ENCODE measurements around the gene ATP8B3.

Gene ATP8B3

GRCh38 chr19:1827566-1828278 lies 15.6 kb upstream of the ATP8B3 start:
- H3K9ac ChIP-seq (ENCODE audit: low read depth, low read length): no peak overlapping the region
- no peaks in the 10 kb centered on the region for H3K27me3 ChIP-seq (ENCODE audit: control insufficient read depth, insufficient read depth, low read length)
- no peak overlapping the region for H3K4me3 ChIP-seq (ENCODE audit: low read length)
- H3K36me3 ChIP-seq (ENCODE audit: insufficient read depth, low read length): peaks cover 33% of the 10 kb centered on the region
- peaks cover 9% of the 10 kb centered on the region for H3K4me1 ChIP-seq (ENCODE audit: control insufficient read depth, insufficient read depth, low read length)
- H3K4me2 ChIP-seq (ENCODE audit: low read length): no peak overlapping the region
- H3K9me3 ChIP-seq (replicated peaks; ENCODE audit: low read length): no peaks in the 10 kb centered on the region

GRCh38 chr19:1826557-1827521 lies 14.8 kb upstream of the ATP8B3 start:
- no peaks in the 10 kb centered on the region for H3K27me3 ChIP-seq (ENCODE audit: control insufficient read depth, insufficient read depth, low read length)
- H3K36me3 ChIP-seq (ENCODE audit: insufficient read depth, low read length): peaks cover 40% of the 10 kb centered on the region
- no peak overlapping the region for H3K4me3 ChIP-seq (ENCODE audit: low read length)
- no peaks in the 10 kb centered on the region for H3K9me3 ChIP-seq (replicated peaks; ENCODE audit: low read length)
- no peak overlapping the region for H3K9ac ChIP-seq (ENCODE audit: low read depth, low read length)
- H3K4me1 ChIP-seq (ENCODE audit: control insufficient read depth, insufficient read depth, low read length): peaks cover 9% of the 10 kb centered on the region
- no peak overlapping the region for H3K4me2 ChIP-seq (ENCODE audit: low read length)

- H3K4me2 ChIP-seq (ENCODE audit: low read length): no peak overlapping the region
- H3K4me3 ChIP-seq (ENCODE audit: low read length): no peak overlapping the region
- H3K36me3 ChIP-seq (ENCODE audit: insufficient read depth, low read length): peaks cover 43% of the 10 kb centered on the region
- H3K27me3 ChIP-seq (ENCODE audit: control insufficient read depth, insufficient read depth, low read length): no peaks in the 10 kb centered on the region
- H3K4me1 ChIP-seq (ENCODE audit: control insufficient read depth, insufficient read depth, low read length): peaks cover 9% of the 10 kb centered on the region
- no peak overlapping the region for H3K9ac ChIP-seq (ENCODE audit: low read depth, low read length)
- no peaks in the 10 kb centered on the region for H3K9me3 ChIP-seq (replicated peaks; ENCODE audit: low read length)
These were observed 14.0 kb upstream of the ATP8B3 start for GRCh38 chr19:1825909-1826556.

- Histone ChIP-seq H3K9ac (ENCODE audit: low read depth, low read length) (no peak overlapping the region), H3K27me3 (ENCODE audit: control insufficient read depth, insufficient read depth, low read length) (no peaks in the 10 kb centered on the region), H3K4me2 (ENCODE audit: low read length) (no peak overlapping the region), H3K9me3 (replicated peaks; ENCODE audit: low read length) (no peaks in the 10 kb centered on the region), H3K36me3 (ENCODE audit: insufficient read depth, low read length) (peaks cover 37% of the 10 kb centered on the region), H3K4me1 (ENCODE audit: control insufficient read depth, insufficient read depth, low read length) (peaks cover 9% of the 10 kb centered on the region), H3K4me3 (ENCODE audit: low read length) (no peak overlapping the region)
These were observed 12.2 kb upstream of the ATP8B3 start for GRCh38 chr19:1824252-1824622.

GRCh38 chr19:1823539-1824251 lies 11.6 kb upstream of the ATP8B3 start:
- H3K4me1 ChIP-seq (ENCODE audit: control insufficient read depth, insufficient read depth, low read length): peaks cover 9% of the 10 kb centered on the region
- H3K9ac ChIP-seq (ENCODE audit: low read depth, low read length): no peak overlapping the region
- H3K4me2 ChIP-seq (ENCODE audit: low read length): no peak overlapping the region
- no peaks in the 10 kb centered on the region for H3K27me3 ChIP-seq (ENCODE audit: control insufficient read depth, insufficient read depth, low read length)
- no peak overlapping the region for H3K4me3 ChIP-seq (ENCODE audit: low read length)
- no peaks in the 10 kb centered on the region for H3K9me3 ChIP-seq (replicated peaks; ENCODE audit: low read length)
- H3K36me3 ChIP-seq (ENCODE audit: insufficient read depth, low read length): peaks cover 37% of the 10 kb centered on the region

GRCh38 chr19:1823020-1823419 lies 10.9 kb upstream of the ATP8B3 start:
- Histone ChIP-seq H3K9ac (ENCODE audit: low read depth, low read length) (no peak overlapping the region), H3K27me3 (ENCODE audit: control insufficient read depth, insufficient read depth, low read length) (no peaks in the 10 kb centered on the region), H3K4me3 (ENCODE audit: low read length) (no peak overlapping the region), H3K4me2 (ENCODE audit: low read length) (no peak overlapping the region), H3K9me3 (replicated peaks; ENCODE audit: low read length) (no peaks in the 10 kb centered on the region), H3K36me3 (ENCODE audit: insufficient read depth, low read length) (peaks cover 41% of the 10 kb centered on the region), H3K4me1 (ENCODE audit: control insufficient read depth, insufficient read depth, low read length) (peaks cover 9% of the 10 kb centered on the region)

- no peak overlapping the region for H3K4me2 ChIP-seq (ENCODE audit: low read length)
- H3K4me1 ChIP-seq (ENCODE audit: control insufficient read depth, insufficient read depth, low read length): peaks cover 9% of the 10 kb centered on the region
- H3K9ac ChIP-seq (ENCODE audit: low read depth, low read length): no peak overlapping the region
- no peak overlapping the region for H3K4me3 ChIP-seq (ENCODE audit: low read length)
- H3K36me3 ChIP-seq (ENCODE audit: insufficient read depth, low read length): peaks cover 45% of the 10 kb centered on the region
- H3K27me3 ChIP-seq (ENCODE audit: control insufficient read depth, insufficient read depth, low read length): no peaks in the 10 kb centered on the region
- no peaks in the 10 kb centered on the region for H3K9me3 ChIP-seq (replicated peaks; ENCODE audit: low read length)
These were observed 10.1 kb upstream of the ATP8B3 start for GRCh38 chr19:1822210-1822609.

GRCh38 chr19:1819341-1820255 lies 7.5 kb upstream of the ATP8B3 start:
- Histone ChIP-seq H3K36me3 (ENCODE audit: insufficient read depth, low read length) (peaks cover 57% of the 10 kb centered on the region), H3K4me3 (ENCODE audit: low read length) (no peak overlapping the region), H3K4me2 (ENCODE audit: low read length) (no peak overlapping the region), H3K9ac (ENCODE audit: low read depth, low read length) (no peak overlapping the region), H3K27me3 (ENCODE audit: control insufficient read depth, insufficient read depth, low read length) (no peaks in the 10 kb centered on the region), H3K4me1 (ENCODE audit: control insufficient read depth, insufficient read depth, low read length) (no peaks in the 10 kb centered on the region), H3K9me3 (replicated peaks; ENCODE audit: low read length) (no peaks in the 10 kb centered on the region)

GRCh38 chr19:1818549-1819195 lies 6.6 kb upstream of the ATP8B3 start:
- H3K4me3 ChIP-seq (ENCODE audit: low read length): no peak overlapping the region
- no peak overlapping the region for H3K4me2 ChIP-seq (ENCODE audit: low read length)
- H3K9me3 ChIP-seq (replicated peaks; ENCODE audit: low read length): no peaks in the 10 kb centered on the region
- peaks cover 51% of the 10 kb centered on the region for H3K36me3 ChIP-seq (ENCODE audit: insufficient read depth, low read length)
- no peak overlapping the region for H3K9ac ChIP-seq (ENCODE audit: low read depth, low read length)
- H3K4me1 ChIP-seq (ENCODE audit: control insufficient read depth, insufficient read depth, low read length): no peaks in the 10 kb centered on the region
- no peaks in the 10 kb centered on the region for H3K27me3 ChIP-seq (ENCODE audit: control insufficient read depth, insufficient read depth, low read length)

GRCh38 chr19:1817553-1818179 lies 5.6 kb upstream of the ATP8B3 start:
- Histone ChIP-seq H3K9ac (ENCODE audit: low read depth, low read length) (no peak overlapping the region), H3K4me3 (ENCODE audit: low read length) (no peak overlapping the region), H3K27me3 (ENCODE audit: control insufficient read depth, insufficient read depth, low read length) (no peaks in the 10 kb centered on the region), H3K9me3 (replicated peaks; ENCODE audit: low read length) (no peaks in the 10 kb centered on the region), H3K36me3 (ENCODE audit: insufficient read depth, low read length) (peaks cover 42% of the 10 kb centered on the region), H3K4me1 (ENCODE audit: control insufficient read depth, insufficient read depth, low read length) (peaks cover 7% of the 10 kb centered on the region), H3K4me2 (ENCODE audit: low read length) (no peak overlapping the region)

Data from skeletal muscle satellite cell (primary cell).